T-helper 1 cell treated with Interleukin-12 subunit alpha and Interleukin-12 subunit beta and Interleukin-4 antibody, amounts not matched to agents 30 μg/mL and 1 μg/mL, for 36 hours (primary cell): ENCODE measurements around the gene RNF144B.
"Not testable (repeated sequence)": the region's sequence is repeated elsewhere in the genome, so short reads cannot be mapped to it uniquely, and the experiment has no call there.

Experiments
- H3K27ac Mint-ChIP-seq: one replicate; pipeline ENCODE4 v1.8.0; 2021; ENCODE audit warnings: mild to moderate bottlenecking, mixed read lengths
- H3K27me3 Mint-ChIP-seq: one replicate; pipeline ENCODE4 v1.8.0; 2021; ENCODE audit warnings: low read depth, mixed read lengths
- H3K36me3 Mint-ChIP-seq: one replicate; pipeline ENCODE4 v1.8.0; 2021; ENCODE audit warnings: low read depth, mixed read lengths
- H3K4me1 Mint-ChIP-seq: one replicate; pipeline ENCODE4 v1.8.0; 2021; ENCODE audit warnings: low read depth, mixed read lengths
- H3K4me3 Mint-ChIP-seq: one replicate; pipeline ENCODE4 v1.8.0; 2021; ENCODE audit warnings: mild to moderate bottlenecking, moderate library complexity, mixed read lengths
- H3K9me3 Mint-ChIP-seq: one replicate; pipeline ENCODE4 v1.8.0; 2021; ENCODE audit warnings: mixed read lengths

RNF144B gene

GRCh38 chr6:18388942-18389341 is 1.8 kb downstream of the RNF144B start:
- H3K27ac Mint-ChIP-seq, result no peak overlapping the region
- H3K4me1 Mint-ChIP-seq, result peaks cover 19% of the 10 kb centered on the region
- H3K36me3 Mint-ChIP-seq, result no peaks in the 10 kb centered on the region
- no peak overlapping the region for H3K4me3 Mint-ChIP-seq
- peaks cover 30% of the 10 kb centered on the region for H3K27me3 Mint-ChIP-seq
- H3K9me3 Mint-ChIP-seq, result no peaks in the 10 kb centered on the region

- Mint-ChIP-seq H3K36me3 (no peaks in the 10 kb centered on the region), H3K9me3 (no peaks in the 10 kb centered on the region), H3K27me3 (peaks cover 30% of the 10 kb centered on the region), H3K4me1 (peaks cover 19% of the 10 kb centered on the region), H3K4me3 (no peak overlapping the region), H3K27ac (no peak overlapping the region)
These were observed 2.3 kb downstream of the RNF144B start for GRCh38 chr6:18389479-18389878.

- Mint-ChIP-seq H3K9me3 (no peaks in the 10 kb centered on the region), H3K4me3 (no peak overlapping the region), H3K36me3 (no peaks in the 10 kb centered on the region), H3K4me1 (peaks cover 19% of the 10 kb centered on the region), H3K27ac (no peak overlapping the region), H3K27me3 (peaks cover 30% of the 10 kb centered on the region)
These were observed 3.3 kb downstream of the RNF144B start for GRCh38 chr6:18390476-18390875.

- no peak overlapping the region for H3K27ac Mint-ChIP-seq
- H3K4me3 Mint-ChIP-seq, result no peak overlapping the region
- H3K4me1 Mint-ChIP-seq, result peaks cover 19% of the 10 kb centered on the region
- H3K36me3 Mint-ChIP-seq, result no peaks in the 10 kb centered on the region
- H3K9me3 Mint-ChIP-seq, result no peaks in the 10 kb centered on the region
- H3K27me3 Mint-ChIP-seq, result peaks cover 29% of the 10 kb centered on the region
These were observed 3.9 kb downstream of the RNF144B start for GRCh38 chr6:18391023-18391422.

GRCh38 chr6:18392346-18392877 is 5.3 kb downstream of the RNF144B start:
- Mint-ChIP-seq H3K4me1 (peaks cover 10% of the 10 kb centered on the region), H3K27ac (no peak overlapping the region), H3K9me3 (no peaks in the 10 kb centered on the region), H3K36me3 (no peaks in the 10 kb centered on the region), H3K27me3 (peaks cover 16% of the 10 kb centered on the region), H3K4me3 (no peak overlapping the region)

- peaks cover 2% of the 10 kb centered on the region for H3K4me1 Mint-ChIP-seq
- H3K27ac Mint-ChIP-seq, result no peak overlapping the region
- peaks cover 7% of the 10 kb centered on the region for H3K27me3 Mint-ChIP-seq
- H3K9me3 Mint-ChIP-seq, result no peaks in the 10 kb centered on the region
- no peak overlapping the region for H3K4me3 Mint-ChIP-seq
- no peaks in the 10 kb centered on the region for H3K36me3 Mint-ChIP-seq
These were observed 6.5 kb downstream of the RNF144B start for GRCh38 chr6:18393698-18394097.

- Mint-ChIP-seq H3K9me3 (no peaks in the 10 kb centered on the region), H3K36me3 (no peaks in the 10 kb centered on the region), H3K4me1 (no peaks in the 10 kb centered on the region), H3K27ac (no peak overlapping the region), H3K4me3 (no peak overlapping the region), H3K27me3 (no peaks in the 10 kb centered on the region)
These were observed 8.2 kb downstream of the RNF144B start for GRCh38 chr6:18395177-18395855.

GRCh38 chr6:18395856-18396197 is 8.7 kb downstream of the RNF144B start:
- Mint-ChIP-seq H3K36me3 (no peaks in the 10 kb centered on the region), H3K9me3 (no peaks in the 10 kb centered on the region), H3K4me3 (no peak overlapping the region), H3K4me1 (peaks cover 5% of the 10 kb centered on the region), H3K27me3 (no peaks in the 10 kb centered on the region), H3K27ac (no peak overlapping the region)

- H3K27ac Mint-ChIP-seq, result no peak overlapping the region
- no peaks in the 10 kb centered on the region for H3K36me3 Mint-ChIP-seq
- H3K4me1 Mint-ChIP-seq, result peaks cover 9% of the 10 kb centered on the region
These were observed 10.6 kb downstream of the RNF144B start for GRCh38 chr6:18397701-18398100.

GRCh38 chr6:18398225-18398624 is 11.1 kb downstream of the RNF144B start:
- not testable (repeated sequence) for H3K4me3 Mint-ChIP-seq, H3K4me1 Mint-ChIP-seq, H3K27me3 Mint-ChIP-seq, H3K27ac Mint-ChIP-seq, H3K36me3 Mint-ChIP-seq, H3K9me3 Mint-ChIP-seq

More at GRCh38 chr6:18397701-18398100, 10.6 kb downstream of the RNF144B start:
- Mint-ChIP-seq H3K4me3 (no peak overlapping the region), H3K27me3 (no peaks in the 10 kb centered on the region), H3K9me3 (no peaks in the 10 kb centered on the region)

- Mint-ChIP-seq H3K27me3 (no peaks in the 10 kb centered on the region), H3K4me3 (no peak overlapping the region), H3K9me3 (no peaks in the 10 kb centered on the region), H3K27ac (peak overlapping the region; percentile 69), H3K36me3 (no peaks in the 10 kb centered on the region), H3K4me1 (peaks cover 9% of the 10 kb centered on the region)
These were observed 13.8 kb downstream of the RNF144B start for GRCh38 chr6:18400831-18401446.

- H3K36me3 Mint-ChIP-seq, H3K4me3 Mint-ChIP-seq, H3K4me1 Mint-ChIP-seq, H3K27me3 Mint-ChIP-seq, H3K27ac Mint-ChIP-seq, H3K9me3 Mint-ChIP-seq: not testable (repeated sequence)
These were observed 17.8 kb downstream of the RNF144B start for GRCh38 chr6:18404965-18405364.

- peaks cover 5% of the 10 kb centered on the region for H3K4me1 Mint-ChIP-seq
- H3K27me3 Mint-ChIP-seq, result no peaks in the 10 kb centered on the region
- no peaks in the 10 kb centered on the region for H3K36me3 Mint-ChIP-seq
- no peaks in the 10 kb centered on the region for H3K9me3 Mint-ChIP-seq
- no peak overlapping the region for H3K27ac Mint-ChIP-seq
- no peak overlapping the region for H3K4me3 Mint-ChIP-seq
These were observed 18.5 kb downstream of the RNF144B start for GRCh38 chr6:18405477-18406293.

GRCh38 chr6:18406955-18407749 is 20.0 kb downstream of the RNF144B start:
- Mint-ChIP-seq H3K36me3 (no peaks in the 10 kb centered on the region), H3K27me3 (no peaks in the 10 kb centered on the region), H3K27ac (no peak overlapping the region), H3K9me3 (no peaks in the 10 kb centered on the region), H3K4me3 (no peak overlapping the region), H3K4me1 (no peaks in the 10 kb centered on the region)
